ENCODE data around the gene HRAS.
A peak's percentile ranks its signal among the peaks of the same experiment; 100 is the strongest.

The HRAS gene

DNA sequence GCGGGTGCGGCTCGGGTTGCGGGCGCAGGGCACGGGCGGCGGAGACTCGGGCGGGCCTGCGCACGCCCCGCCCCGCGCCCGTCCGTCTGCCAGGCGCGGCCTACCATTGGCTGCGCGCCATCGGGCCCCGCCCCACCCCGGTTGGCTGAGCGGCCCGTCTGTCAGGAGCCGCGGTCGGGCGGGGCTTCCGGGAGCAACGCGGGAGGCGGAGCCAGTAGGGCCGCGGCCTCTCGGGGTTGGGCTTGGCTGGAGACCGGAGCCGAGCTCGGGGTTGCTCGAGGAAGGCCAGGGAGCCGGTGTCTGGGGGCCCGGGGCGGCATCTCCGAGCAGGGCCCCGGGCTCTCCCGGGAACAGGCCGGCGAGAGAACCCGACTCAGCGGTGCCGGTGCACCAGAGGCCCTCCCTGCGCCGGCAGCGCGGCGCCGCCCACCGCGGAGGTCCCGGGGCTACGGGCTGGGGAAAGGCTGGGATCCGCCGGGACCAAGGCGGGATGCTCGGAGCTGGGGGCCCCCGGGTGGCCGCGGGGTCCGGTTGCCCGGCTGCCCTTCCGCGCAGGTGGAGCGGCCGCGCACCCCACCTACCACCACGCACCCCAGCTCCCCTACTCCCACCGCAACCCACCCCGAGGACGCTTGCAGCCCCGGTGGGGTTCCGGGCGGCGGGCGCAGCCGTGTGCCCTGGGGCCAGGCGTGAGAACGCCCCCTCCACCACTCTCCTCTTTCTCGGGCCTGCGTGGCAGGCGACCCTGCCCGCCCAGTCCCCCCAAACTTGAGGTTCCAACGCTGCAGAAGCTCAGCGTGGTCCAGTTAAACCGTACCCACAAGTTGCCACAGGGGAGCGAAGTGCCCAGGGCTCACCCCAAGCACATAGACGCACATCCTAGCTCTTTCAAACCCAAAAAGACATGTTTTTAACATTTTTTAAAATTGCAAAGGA is at the start of gene HRAS:
HRAS (minus strand) TSS at position 58 of the 936 bp plus-strand sequence.
- H3K36me3 ChIP-seq (ENCODE audit: control insufficient read depth, insufficient read depth, low read length, severe bottlenecking) = peaks cover 12% of the 10 kb centered on the region
- H3K4me1 ChIP-seq (ENCODE audit: control insufficient read depth, insufficient read depth, low read length) = peaks cover 18% of the 10 kb centered on the region
- H3K9me3 ChIP-seq (ENCODE audit: control insufficient read depth, low read length) = no peaks in the 10 kb centered on the region
- H3K4me3 ChIP-seq (ENCODE audit: low read length) = peak within 1 kb of the TSS; percentile 87
- H3K9ac ChIP-seq (ENCODE audit: low read length) = peak within 1 kb of the TSS; percentile 88
- H3K27me3 ChIP-seq (replicated peaks; ENCODE audit: control insufficient read depth, insufficient read depth, low read length) = no peaks in the 10 kb centered on the region
- DNase-seq (ENCODE audit: low read depth) = peak; percentile 98

- DNase-seq (ENCODE audit: low read depth) = no peak
- no peaks in the 10 kb centered on the region for H3K9me3 ChIP-seq (ENCODE audit: control insufficient read depth, low read length)
- H3K27me3 ChIP-seq (replicated peaks; ENCODE audit: control insufficient read depth, insufficient read depth, low read length) = no peaks in the 10 kb centered on the region
- H3K4me3 ChIP-seq (ENCODE audit: low read length) = no peak overlapping the region
- peaks cover 26% of the 10 kb centered on the region for H3K4me1 ChIP-seq (ENCODE audit: control insufficient read depth, insufficient read depth, low read length)
- H3K9ac ChIP-seq (ENCODE audit: low read length) = no peak overlapping the region
- H3K36me3 ChIP-seq (ENCODE audit: control insufficient read depth, insufficient read depth, low read length, severe bottlenecking) = peaks cover 36% of the 10 kb centered on the region
These were observed 48.9 kb upstream of the HRAS start for GRCh38 chr11:584287-584686.

- Histone ChIP-seq H3K9me3 (ENCODE audit: control insufficient read depth, low read length) (no peaks in the 10 kb centered on the region), H3K27me3 (replicated peaks; ENCODE audit: control insufficient read depth, insufficient read depth, low read length) (no peaks in the 10 kb centered on the region), H3K9ac (ENCODE audit: low read length) (no peak overlapping the region), H3K36me3 (ENCODE audit: control insufficient read depth, insufficient read depth, low read length, severe bottlenecking) (peaks cover 23% of the 10 kb centered on the region), H3K4me1 (ENCODE audit: control insufficient read depth, insufficient read depth, low read length) (peaks cover 26% of the 10 kb centered on the region), H3K4me3 (ENCODE audit: low read length) (no peak overlapping the region)
- no peak for DNase-seq (ENCODE audit: low read depth)
These were observed 46.4 kb upstream of the HRAS start for GRCh38 chr11:581752-582151.

- H3K4me1 ChIP-seq (ENCODE audit: control insufficient read depth, insufficient read depth, low read length) = peaks cover 26% of the 10 kb centered on the region
- H3K4me3 ChIP-seq (ENCODE audit: low read length) = no peak overlapping the region
- H3K9me3 ChIP-seq (ENCODE audit: control insufficient read depth, low read length) = no peaks in the 10 kb centered on the region
- DNase-seq (ENCODE audit: low read depth) = no peak
- H3K36me3 ChIP-seq (ENCODE audit: control insufficient read depth, insufficient read depth, low read length, severe bottlenecking) = peaks cover 22% of the 10 kb centered on the region
- no peak overlapping the region for H3K9ac ChIP-seq (ENCODE audit: low read length)
- H3K27me3 ChIP-seq (replicated peaks; ENCODE audit: control insufficient read depth, insufficient read depth, low read length) = no peaks in the 10 kb centered on the region
These were observed 46.0 kb upstream of the HRAS start for GRCh38 chr11:581342-581741.

GRCh38 chr11:579830-580601 is 44.6 kb upstream of the HRAS start:
- Histone ChIP-seq H3K9me3 (ENCODE audit: control insufficient read depth, low read length) (no peaks in the 10 kb centered on the region), H3K27me3 (replicated peaks; ENCODE audit: control insufficient read depth, insufficient read depth, low read length) (no peaks in the 10 kb centered on the region), H3K4me3 (ENCODE audit: low read length) (no peak overlapping the region), H3K9ac (ENCODE audit: low read length) (peak overlapping the region; percentile 20), H3K4me1 (ENCODE audit: control insufficient read depth, insufficient read depth, low read length) (peaks cover 31% of the 10 kb centered on the region), H3K36me3 (ENCODE audit: control insufficient read depth, insufficient read depth, low read length, severe bottlenecking) (peaks cover 19% of the 10 kb centered on the region)
- no peak for DNase-seq (ENCODE audit: low read depth)

- Histone ChIP-seq H3K9ac (ENCODE audit: low read length) (peak overlapping the region; percentile 98), H3K9me3 (ENCODE audit: control insufficient read depth, low read length) (no peaks in the 10 kb centered on the region), H3K27me3 (replicated peaks; ENCODE audit: control insufficient read depth, insufficient read depth, low read length) (no peaks in the 10 kb centered on the region), H3K4me1 (ENCODE audit: control insufficient read depth, insufficient read depth, low read length) (peaks cover 37% of the 10 kb centered on the region), H3K4me3 (ENCODE audit: low read length) (peak overlapping the region; percentile 94), H3K36me3 (ENCODE audit: control insufficient read depth, insufficient read depth, low read length, severe bottlenecking) (peaks cover 11% of the 10 kb centered on the region)
- DNase-seq (ENCODE audit: low read depth) = no peak
These were observed 43.1 kb upstream of the HRAS start for GRCh38 chr11:578276-579035.

- Histone ChIP-seq H3K9ac (ENCODE audit: low read length) (peak overlapping the region; percentile 98), H3K9me3 (ENCODE audit: control insufficient read depth, low read length) (no peaks in the 10 kb centered on the region), H3K36me3 (ENCODE audit: control insufficient read depth, insufficient read depth, low read length, severe bottlenecking) (peaks cover 10% of the 10 kb centered on the region), H3K4me1 (ENCODE audit: control insufficient read depth, insufficient read depth, low read length) (peaks cover 37% of the 10 kb centered on the region), H3K4me3 (ENCODE audit: low read length) (peak overlapping the region; percentile 94), H3K27me3 (replicated peaks; ENCODE audit: control insufficient read depth, insufficient read depth, low read length) (no peaks in the 10 kb centered on the region)
- DNase-seq (ENCODE audit: low read depth) = no peak
These were observed 42.2 kb upstream of the HRAS start for GRCh38 chr11:577611-577894.

DNA sequence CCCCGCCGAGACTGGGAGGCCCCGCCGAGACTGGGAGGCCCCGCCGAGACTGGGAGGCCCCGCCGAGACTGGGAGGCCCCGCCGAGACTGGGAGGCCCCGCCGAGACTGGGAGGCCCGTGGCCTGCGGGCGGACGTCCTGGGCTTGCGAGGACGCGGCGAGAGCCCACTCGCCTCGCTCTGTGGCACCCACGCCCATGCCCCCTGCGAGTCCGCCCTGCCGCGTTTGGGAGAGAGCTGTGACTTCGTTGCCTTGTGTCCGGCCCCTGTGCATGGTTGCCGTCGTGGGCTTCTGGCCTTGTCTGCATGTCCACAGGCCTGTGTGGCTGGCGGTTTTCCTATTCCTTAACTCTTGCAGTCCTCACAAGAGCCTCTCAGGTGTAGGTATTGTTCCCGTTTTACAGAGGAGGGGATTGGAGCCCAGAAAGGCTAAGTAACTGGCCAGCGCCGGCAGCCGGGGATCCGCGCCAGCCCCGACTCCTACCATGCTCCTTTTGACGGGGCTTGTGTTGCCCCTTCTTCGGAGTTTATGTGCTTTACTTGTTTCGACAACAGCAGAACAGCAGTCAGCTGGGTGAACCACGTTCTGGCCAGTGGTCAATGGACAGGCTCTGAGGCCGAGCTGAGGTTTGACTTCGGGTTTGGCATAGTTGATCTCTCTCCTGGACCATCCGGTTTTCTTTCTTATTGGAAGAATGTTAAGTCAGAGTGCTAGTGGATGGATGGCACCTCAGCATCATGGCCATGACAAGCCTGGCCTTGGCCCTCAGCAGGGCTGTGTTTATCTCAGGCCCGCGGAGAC is 41.6 kb upstream of the HRAS start:
- peak; percentile 55 for DNase-seq (ENCODE audit: low read depth)
- Histone ChIP-seq H3K27me3 (replicated peaks; ENCODE audit: control insufficient read depth, insufficient read depth, low read length) (no peaks in the 10 kb centered on the region), H3K9me3 (ENCODE audit: control insufficient read depth, low read length) (no peaks in the 10 kb centered on the region), H3K9ac (ENCODE audit: low read length) (peak overlapping the region; percentile 98), H3K36me3 (ENCODE audit: control insufficient read depth, insufficient read depth, low read length, severe bottlenecking) (peaks cover 6% of the 10 kb centered on the region), H3K4me3 (ENCODE audit: low read length) (peak overlapping the region; percentile 94), H3K4me1 (ENCODE audit: control insufficient read depth, insufficient read depth, low read length) (peaks cover 37% of the 10 kb centered on the region)

DNA sequence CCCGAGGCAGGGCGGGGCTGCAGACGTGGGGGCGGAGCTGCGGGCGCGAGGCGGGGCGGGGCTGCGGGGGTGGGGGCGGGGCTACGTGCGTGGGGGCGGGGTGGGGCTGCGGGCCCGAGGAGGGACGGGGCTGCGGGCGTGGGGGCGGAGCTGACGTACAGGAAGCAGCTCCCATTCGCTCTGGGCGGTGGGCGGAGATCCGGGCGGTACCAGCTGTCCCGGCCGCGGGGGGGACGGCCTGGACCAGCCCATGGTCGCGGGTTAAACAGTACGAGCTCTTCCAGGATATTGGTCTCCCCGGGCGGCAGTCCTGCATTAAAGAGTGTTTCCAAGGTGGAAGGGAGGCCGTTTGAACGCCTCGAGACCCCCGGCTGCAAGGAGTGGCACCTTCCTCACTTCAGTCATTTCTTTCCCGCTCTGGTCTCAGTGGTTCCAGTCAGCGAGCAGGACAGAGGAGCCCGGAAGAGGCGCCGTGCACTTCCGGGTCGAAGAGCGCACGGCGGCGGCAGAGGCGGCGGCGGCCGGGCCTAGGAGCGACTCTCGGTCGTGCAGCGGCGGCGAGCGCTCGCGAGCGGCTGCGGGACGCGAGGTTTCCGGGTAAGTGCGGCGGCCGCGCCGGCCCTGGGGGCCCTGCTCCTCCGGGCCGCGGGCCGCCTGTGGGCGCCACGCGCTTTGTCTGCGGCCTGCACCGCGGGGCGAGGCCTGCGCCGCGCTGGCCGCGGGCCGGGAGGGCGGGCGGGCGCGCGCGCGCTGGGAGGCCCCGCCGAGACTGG is 40.8 kb upstream of the HRAS start, which contains the start of gene PHRF1:
PHRF1 (plus strand) TSS at position 475 of the 773 bp plus-strand sequence. CDS start 5,043 bp downstream, outside the sequence.
- DNase-seq (ENCODE audit: low read depth) = peak; percentile 97

More for the DNA sequence above, 40.8 kb upstream of the HRAS start, which contains the start of gene PHRF1:
- peaks cover 37% of the 10 kb centered on the region for H3K4me1 ChIP-seq (ENCODE audit: control insufficient read depth, insufficient read depth, low read length)
- H3K4me3 ChIP-seq (ENCODE audit: low read length) = peak within 1 kb of the TSS; percentile 94
- H3K9ac ChIP-seq (ENCODE audit: low read length) = peak within 1 kb of the TSS; percentile 98
- no peaks in the 10 kb centered on the region for H3K27me3 ChIP-seq (replicated peaks; ENCODE audit: control insufficient read depth, insufficient read depth, low read length)
- no peaks in the 10 kb centered on the region for H3K36me3 ChIP-seq (ENCODE audit: control insufficient read depth, insufficient read depth, low read length, severe bottlenecking)
- no peaks in the 10 kb centered on the region for H3K9me3 ChIP-seq (ENCODE audit: control insufficient read depth, low read length)
